Stimulated activated CD8-positive, alpha-beta memory T cell treated with anti-CD3 and anti-CD28 coated beads, Interleukin-4, amount 100 ng/mL, for 1 hour (primary cell): ENCODE measurements around the gene ITGB7.
A peak's percentile ranks its signal among the peaks of the same experiment; 100 is the strongest.
"Not testable (repeated sequence)": the region's sequence is repeated elsewhere in the genome, so short reads cannot be mapped to it uniquely, and the experiment has no call there.

Experiments
- DNase-seq, 2 donors: peaks; one replicate each; pipeline ENCODE4 v3.0.0-alpha.2; 2020; ENCODE audit warnings: low read depth in 2 of 2, low spot score in 1 of 2

The ITGB7 gene

DNA sequence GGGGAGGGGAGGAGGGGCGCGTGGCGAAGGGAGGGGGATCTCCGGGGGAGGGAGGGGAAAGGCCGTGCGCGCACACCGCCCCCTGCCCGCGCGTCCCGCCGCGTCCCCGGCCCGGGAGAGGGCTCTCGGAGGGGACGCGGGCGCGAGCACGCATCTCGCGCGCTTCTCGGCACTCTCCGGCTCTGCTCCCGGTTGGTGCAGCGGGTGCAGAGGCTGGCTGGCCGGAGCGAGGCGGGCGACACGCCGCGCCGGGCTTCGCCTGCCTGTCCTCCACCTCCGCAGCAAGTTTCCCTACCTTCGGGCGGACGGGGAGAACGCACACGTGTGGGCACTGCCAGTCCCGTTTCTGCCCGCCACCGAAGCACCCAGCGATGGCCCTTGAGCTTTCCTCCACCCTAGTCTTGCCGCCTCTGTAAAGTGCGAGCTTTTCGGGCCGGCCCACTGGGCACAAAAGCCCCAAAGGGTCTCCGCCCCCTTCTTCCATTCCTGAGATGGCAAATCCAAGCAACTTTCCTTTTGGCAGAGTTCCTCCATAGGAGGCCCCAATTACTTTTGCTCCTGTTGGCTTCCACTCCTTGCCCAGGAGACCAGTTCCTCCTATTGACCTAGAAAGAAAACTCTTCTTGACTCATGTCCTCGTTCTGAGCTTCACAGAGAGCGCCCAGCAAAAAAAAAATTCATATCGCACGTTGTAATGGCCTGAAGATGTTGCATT is 26.0 kb downstream of the ITGB7 start:
- DNase-seq = peak in 1 of 2 donors; percentile 50

DNA sequence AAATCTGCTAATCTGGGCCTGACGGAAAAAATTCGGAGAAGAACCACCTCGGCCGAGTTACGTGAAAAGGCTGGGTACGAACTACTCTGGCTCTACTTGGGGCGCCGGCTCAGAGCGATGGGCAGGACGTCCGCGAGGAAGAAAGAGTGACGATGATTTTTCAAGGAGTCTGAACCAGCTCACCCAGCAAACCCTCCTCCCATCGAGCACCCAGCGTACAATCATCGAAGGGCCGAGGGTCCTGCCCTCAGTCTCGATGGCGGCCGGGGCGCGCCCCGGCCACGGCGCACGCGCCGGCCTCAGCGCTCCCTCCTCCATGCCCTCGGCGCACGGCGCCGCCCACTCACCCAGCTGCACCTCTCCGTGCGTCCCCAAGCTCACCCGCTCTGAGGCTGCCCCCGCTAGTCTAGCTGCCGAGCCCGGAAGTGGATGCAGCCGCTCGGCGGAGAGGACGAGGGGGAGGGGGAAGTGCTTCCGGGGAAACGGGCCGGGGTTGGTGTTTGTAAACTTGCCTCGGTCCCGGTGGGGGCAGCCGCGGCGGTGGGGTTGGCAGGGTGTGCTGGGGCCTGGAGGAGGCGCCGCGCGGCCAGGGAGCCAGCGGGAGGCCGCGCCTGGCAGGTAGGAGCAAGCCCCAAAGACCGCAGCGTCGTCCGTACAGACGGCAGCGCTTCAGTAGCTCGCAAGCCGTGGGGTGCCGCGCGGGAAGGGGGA is 26.7 kb downstream of the ITGB7 start, which contains the start of the genes CSAD and ZNF740:
Gene CSAD (minus strand): TSS at position 706 of the 711 bp plus-strand sequence. CDS start 7,455 bp downstream, outside the sequence.
Gene ZNF740 (plus strand): TSS at position 503 of the 711 bp plus-strand sequence. CDS start 1,262 bp downstream, outside the sequence.
- DNase-seq = peak; percentile 88 to 95

DNA sequence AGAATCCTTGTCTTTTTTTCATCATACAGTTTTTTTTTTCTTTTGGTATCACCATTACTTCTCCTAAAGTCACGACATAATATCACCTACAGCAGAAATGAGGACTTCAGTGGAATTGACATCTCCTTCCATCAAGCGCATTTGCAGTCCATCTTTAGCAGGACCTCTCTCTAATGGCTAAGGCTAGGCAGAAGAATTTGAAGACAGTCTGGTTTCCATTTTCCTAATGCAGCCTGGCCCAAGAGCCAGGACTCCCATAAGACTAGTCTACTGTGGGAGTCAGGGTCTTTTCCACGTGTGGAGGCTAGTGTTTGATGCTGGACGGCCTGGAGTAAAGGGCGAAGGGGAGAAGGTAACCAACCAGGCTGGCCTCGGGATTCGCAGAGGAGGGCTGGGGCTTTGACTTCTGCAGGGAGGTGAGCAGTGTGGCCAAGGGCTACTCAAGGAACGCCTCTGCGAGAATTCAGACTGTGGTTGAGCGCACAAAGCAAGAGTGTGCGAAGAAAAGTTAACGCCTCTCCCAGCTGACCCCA is 27.3 kb downstream of the ITGB7 start:
- DNase-seq = no peak

DNA sequence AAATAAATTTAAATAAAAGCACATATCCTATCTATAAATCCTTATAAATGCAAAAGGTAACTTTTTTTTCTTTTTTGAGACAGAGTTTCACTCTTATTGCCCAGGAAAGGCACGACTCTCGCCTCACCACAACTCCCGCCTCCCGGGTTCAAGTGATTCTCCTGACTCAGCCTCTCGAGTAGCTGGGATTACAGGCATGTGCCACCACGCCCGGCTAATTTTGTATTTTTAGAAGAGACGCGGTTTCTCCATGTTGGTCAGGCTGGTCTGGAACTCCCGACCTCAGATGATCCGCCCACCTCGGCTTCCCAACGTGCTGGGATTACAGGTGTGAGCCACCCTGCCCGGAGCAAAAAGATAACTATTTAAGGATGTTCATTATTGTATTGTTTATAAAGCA is 28.2 kb downstream of the ITGB7 start:
- not testable (repeated sequence) for DNase-seq

DNA sequence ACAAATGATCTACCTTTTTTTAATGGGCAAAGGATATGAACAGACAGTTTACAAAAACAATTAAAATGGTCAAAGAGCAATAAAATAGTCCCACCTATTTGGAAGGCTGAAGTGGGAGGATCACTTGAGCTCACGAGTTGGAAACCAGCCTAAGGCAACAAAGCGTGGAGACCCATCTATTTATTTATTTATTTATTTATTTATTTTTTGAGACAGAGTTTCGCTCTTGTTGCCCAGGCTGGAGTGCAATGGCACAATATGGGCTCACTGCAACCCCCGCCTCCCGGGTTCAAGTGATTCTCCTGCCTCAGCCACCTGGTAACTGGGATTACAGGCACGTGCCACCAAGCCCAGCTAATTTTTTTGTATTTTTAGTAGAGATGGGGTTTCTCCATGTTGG is 29.6 kb downstream of the ITGB7 start:
- not testable (repeated sequence) for DNase-seq

DNA sequence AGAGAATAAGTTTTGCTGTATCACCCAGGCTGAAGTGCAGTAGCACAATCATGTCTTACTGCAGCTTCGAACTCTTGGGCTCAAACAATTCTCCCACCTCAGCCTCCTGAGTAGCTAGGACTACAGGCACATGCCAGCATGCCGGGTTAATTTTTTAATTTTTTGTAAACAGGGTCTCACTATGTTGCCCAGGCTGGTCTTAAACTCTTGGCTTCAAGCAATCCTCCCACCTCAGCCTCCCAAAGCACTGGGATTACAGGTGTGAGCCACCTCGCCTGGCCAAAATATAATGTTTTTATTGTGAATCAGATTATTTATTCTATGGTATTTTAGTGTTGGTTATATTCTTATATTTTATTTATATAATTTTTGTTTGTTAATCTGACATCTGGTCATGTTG is 30.3 kb downstream of the ITGB7 start:
- no peak for DNase-seq

DNA sequence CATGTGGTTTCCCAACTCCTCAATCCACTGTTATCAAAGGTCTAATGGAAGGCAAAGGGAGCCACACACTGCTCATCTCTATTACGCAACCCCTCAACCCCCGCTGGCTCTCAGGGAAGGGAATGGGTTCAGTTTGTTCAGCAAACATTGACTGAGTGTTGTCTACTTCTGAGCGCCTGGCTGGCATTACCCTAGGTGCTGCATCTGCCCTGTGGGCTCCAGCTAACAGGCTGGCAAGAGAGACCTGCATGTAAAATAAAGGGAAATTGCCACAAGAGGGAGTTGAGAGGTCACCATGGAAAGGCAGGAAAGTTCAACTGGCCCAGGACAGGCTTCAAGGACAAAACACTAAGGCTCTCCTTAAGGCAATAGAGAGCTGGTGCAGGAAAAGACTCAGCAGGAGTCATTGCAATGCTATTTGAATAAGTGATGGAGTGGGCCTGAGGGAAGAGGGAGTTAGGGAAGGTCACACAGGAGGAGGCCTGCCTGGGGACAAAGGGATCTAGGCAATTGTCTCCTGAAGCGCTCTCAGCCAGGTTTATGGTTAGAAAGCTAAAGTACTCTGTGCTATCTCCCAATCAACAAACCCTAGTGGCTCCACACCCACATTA is 32.1 kb downstream of the ITGB7 start:
- no peak for DNase-seq

DNA sequence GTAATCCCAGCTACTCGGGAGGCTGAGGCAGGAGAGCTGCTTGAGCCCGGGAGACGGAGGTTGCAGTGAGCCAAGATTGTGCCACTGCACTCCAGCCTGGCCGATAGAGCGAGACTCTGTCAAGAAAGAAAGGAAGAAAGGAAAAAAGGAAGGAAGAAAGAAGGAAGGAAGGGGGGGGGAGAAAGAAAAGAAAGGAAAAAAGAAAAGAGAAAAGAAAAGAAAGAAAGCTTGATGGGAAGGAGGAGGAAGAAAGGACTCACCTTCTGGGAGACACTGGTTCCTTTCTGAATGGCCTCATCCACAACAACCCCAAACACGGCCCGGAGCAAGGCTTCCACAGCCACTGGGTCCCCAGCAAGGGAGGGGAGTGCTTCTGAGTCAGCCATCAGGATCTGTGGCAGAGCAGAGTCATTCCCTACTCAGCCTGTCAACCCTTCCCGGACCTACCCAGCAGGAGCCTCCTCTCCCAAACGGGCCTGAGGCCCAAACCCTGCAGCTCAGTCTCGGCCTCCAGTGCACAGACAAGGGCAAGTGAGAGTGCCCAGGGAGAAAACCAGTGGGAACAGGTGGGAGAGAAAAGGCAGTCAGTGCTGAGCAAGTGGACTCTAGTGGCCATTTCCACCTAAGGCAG is 33.9 kb downstream of the ITGB7 start:
- no peak for DNase-seq

DNA sequence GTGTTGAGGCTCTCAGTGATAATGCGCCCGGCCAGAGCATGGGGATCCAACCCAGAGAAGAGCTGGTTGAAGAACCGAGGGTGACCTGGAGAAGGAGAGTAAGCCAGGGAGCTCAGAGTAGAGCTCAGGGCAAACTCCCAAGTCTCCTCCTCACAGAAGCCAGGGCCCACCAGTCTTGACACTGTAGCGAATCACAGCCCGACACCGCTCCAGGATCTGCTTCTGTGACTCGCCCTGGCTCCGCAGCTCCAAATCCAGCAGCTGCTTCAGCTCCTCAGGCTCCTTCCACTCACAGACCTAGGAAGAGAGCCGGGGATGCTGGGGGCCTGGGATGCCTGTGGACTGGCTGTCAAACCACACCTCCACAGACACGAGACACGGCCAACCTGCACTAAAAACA is 34.7 kb downstream of the ITGB7 start:
- DNase-seq = no peak

DNA sequence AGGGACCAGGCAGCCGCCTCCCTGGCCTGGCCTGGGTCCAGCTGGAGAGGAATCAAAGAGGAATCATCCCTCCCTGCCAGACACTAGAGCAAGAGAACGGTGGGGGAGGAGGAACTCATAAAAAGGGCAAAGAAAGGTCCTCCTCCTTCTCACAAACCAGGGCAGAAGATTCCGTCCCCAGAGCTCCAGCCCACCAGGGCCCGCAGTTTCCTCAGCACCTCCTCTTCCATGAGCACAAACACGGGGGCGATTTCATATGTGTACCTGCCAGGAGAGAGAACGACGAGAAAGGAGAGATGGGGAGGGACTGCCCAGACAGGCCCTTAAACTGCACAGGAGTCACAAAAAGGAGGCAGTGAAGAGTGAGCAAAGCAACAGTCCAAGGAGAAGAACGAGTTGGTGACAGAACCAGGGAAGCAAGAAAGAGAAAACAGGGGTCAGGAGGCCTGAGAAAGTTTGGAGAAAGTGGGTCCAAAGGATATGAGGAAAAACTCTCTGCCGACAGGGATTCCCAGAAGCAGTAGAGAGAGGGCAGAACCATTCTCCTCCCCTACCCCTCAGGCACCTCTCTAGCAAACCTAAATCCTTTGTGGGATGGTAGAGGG is 35.2 kb downstream of the ITGB7 start:
- DNase-seq = no peak

DNA sequence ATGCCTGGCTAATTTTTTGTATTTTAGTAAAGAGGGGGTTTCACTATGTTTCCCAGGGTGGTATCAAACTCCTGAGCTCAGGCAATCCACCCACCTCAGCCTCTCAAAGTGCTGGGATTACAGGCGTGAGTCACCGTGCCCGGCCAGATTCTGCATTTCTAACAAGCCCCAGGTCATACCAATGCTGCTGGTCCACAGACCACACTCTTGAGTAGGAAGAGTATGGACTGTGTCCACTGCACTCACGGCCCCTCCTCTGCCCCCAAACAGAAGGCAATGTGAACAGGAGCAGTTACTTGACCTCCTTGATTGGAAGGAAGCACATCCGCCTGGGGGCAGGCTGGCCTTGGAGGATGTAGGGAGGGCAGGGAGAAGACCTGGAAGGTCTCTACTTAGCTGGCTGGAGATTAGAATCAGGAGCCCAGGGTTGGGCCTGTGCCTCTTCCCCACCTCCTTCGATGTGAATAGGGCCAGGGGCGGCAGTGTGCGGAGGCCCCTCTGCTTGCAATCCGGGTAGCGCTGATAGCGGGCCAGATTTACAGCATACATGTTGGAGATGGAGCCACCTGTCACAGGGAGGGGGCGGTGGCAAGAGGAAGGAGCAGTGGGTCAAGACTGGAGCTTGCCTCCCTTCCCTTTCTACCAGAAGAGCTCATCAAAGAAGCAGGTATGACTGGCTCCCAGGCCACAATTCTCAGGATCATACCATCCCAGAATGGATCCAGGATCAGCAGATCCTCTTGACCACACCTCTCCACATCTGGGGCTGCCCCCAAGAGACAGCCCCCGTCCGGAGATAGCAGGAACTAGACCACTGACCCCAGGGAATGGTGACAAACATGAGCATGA is 36.0 kb downstream of the ITGB7 start:
- no peak for DNase-seq

DNA sequence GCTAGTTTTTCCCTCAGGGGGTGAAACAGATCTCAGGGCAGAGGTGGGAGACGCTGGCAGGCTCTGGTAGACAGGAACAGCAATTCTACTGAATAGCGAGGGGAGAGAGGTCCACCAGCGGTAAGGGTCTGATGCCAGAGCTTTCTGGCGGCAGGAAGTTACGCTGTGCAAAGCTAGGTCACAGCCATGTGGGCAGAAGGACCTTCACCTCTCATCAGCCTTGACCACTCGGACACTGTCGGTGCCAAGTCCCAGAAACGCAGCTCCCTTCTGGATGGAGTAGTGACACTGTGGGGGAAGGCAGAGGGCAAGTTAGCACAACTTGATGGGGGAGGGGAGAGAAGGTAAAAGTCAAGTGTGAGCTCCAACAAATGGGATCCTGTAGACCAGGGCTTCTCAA is 36.8 kb downstream of the ITGB7 start:
- no peak for DNase-seq

DNA sequence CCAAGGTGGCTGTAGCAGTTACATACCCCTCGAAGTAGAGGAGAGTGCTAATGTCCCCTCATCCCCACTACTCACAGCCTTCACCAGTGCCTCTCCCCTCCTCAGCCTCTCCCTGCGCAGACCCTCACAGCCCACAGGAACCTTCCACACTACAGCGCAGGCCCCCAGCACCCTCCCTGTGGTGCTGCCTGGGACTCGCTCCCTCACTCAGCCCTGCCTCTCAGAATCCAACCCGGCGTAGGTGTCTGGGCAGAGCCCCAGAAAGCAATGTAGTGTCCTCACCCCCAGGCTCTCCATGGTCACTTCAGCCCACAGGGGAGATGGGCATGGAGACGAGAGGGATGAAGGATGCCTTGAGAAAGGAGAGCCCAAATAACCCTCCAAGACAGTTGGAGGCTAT is 37.4 kb downstream of the ITGB7 start:
- no peak for DNase-seq

DNA sequence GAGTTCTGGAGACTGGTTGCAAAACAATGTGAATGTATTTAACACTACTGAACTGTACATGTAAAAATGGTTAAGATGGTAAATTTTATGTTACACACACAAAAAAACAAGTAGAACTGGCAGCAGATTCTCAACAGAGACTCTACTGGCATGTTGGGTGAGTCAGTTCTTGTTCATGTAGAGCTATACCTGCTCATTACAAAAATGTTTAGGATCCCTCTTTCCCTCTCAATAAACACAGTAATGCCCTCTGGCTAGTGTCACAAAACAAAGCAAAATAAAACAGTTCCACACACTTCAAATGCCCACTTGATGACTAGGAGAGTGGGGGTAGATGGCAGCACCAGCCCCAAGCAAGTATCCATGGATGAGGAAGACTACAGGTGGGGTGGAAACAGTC is 40.2 kb downstream of the ITGB7 start:
- DNase-seq = no peak

DNA sequence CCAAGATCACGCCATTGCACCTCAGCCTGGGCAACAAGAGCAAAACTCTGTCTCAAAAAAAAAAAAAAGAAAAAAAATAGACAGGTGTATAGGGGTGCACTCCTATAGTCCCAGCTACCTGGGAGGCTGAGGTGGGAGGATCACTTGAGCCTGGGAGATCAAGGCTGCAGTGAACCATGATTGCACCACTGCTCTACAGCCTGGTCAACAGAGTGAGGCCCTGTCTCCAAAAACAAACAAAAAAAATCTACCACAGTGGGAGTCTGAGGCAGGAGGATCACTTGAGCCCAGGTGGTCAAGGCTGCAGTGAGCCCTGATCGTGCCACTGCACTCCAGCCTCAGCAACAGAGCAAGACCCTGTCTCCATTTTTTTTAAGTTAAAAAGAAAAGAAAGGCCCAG is 44.0 kb downstream of the ITGB7 start:
- not testable (repeated sequence) for DNase-seq

DNA sequence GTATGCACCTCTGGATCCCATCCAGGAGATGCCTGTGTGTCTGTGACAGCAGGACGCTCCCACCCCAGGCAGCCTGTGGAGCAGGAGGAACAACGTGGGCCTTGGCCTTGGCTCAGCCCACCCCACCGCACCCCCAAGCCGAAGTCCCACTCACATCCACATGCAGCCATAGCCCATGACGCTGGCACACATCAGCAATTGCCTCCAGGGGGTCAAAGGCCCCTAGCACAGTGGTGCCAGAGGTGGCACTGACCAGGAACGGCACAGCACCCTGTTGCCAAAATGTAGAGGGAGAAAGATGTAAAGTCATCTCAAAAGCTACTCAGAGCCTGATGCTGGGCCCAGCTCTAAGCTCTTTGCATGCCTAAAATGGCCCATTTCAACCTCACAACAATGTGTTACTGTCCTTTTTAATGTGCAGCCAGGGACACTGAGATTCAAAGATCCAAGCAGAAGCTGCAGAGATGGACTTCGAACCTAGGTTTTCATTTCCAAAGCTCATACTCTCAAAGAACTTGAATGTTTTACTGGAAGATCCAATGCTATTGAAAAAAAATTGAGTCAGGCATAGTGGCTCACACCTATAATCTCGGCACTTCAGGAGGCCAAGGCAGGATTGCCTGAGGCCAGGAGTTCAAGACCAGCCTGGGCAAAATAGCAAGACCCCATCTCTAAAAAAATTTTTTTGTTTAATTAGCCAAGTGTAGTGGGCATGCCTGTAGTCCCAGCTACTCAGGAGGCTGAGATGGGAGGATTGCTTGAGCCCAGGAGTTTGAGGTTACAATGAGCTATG is 45.7 kb downstream of the ITGB7 start:
- DNase-seq = no peak

DNA sequence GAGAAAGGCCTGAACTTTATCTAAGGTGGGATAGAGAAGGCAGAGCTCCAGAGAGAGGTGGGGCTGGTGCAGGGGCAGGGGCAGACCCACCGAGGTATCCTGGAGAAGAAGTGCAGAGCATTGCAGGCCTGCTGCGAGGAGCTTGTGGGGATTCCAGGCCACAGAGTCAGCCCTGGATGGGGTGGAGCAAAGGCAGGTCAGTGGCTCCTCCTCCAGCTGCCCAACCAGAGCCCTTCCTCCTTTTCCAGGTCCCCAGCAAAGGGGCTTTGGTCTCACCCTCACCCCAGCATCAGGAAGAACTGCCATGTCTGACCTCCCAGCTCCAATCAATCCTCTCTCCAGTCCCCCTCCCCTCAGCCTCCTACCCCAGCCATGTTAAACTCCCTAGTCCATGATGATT is 46.4 kb downstream of the ITGB7 start:
- no peak for DNase-seq

DNA sequence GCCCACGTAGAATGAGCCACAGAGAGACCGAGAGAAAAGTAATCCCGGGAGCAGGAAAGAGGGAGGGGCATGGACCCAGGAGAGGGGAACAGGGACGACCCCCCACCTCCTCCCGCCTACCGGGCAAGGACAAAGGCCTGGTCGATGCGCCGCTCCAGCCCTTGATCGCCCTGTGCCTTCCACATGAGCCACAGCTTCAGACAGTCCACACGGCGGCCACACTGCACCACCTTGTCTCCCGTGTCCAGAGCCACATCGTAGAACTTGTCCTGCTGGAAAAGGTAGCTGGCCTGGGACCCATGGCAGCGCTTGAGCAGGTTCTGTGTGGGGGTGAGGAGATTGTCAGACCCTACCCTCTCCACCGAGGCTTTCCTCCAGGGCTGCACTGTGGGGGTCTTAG is 47.1 kb downstream of the ITGB7 start:
- DNase-seq = no peak

DNA sequence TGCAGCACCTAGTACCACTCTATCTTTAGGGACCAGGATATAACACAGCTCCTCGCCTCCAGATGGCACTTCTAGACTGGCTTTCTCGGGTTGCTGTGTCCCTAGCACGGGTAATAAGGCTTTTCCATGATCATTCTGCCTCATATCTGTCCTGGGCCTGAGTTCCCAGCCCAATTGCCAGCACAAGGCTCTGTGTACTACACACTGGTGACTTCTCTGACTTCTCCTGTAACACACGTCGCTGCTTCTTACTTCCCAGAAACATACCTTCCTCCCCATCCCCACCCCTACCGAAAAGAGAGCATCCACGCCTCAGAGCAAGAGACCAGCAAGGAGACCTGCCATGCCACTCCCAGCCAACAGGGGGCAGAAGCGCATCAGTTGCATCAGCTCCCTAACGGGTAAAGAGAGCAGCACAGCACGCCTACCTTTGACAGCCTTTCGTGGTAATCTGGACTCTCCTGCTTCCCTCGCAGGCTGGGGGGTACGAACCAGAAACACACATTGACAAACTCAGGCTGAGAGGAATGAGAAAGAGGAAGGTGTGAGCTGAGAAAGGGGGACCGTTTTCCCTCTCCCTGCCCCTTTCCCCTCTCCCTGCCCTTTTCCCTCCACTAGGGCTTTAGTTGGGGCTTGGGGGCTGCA is 47.7 kb downstream of the ITGB7 start:
- DNase-seq = peak; percentile 77 to 81
